CD4-positive, alpha-beta T cell (primary cell): ENCODE measurements around the gene CCDC150. TPM values are rescaled to one million over a fixed set of nuclear protein-coding genes. Genes with fewer than 3 reads are reported as not detected.

Experiments used
- ATAC-seq: fragments of 200-7000 bp; cut with Tn5 transposase; one replicate; pipeline ENCODE4 v1.10.0; 2022; ENCODE audit warnings: mild to moderate bottlenecking; ENCODE audit not compliant: poor library complexity
- CTCF ChIA-PET: fragments of 350-600 bp; sonication (Branson Sonifier 250); formaldehyde crosslinking; loops from one replicate; lab custom pipeline; 2021; ENCODE audit warnings: antibody characterized with exemption, inconsistent platforms; lab: Charles Lee
- POLR2A ChIA-PET: fragments of 350-600 bp; sonication (Branson Sonifier 250); formaldehyde crosslinking; loops from one replicate; lab custom pipeline; 2021; ENCODE audit warnings: antibody characterized with exemption, inconsistent platforms; lab: Charles Lee
- DNase-seq, 14 experiments: peaks; one replicate each; pipeline ENCODE4 v3.0.0-alpha.2; 2013 to 2020; ENCODE audit warnings: mixed read lengths in 2 of 14
- H3K27ac ChIP-seq, 2 donors: one replicate each; pipeline versions ENCODE4 v1.5.1 to v1.7.0; 2013; ENCODE audit warnings: low read length in 2 of 2, low read depth in 1 of 2, mild to moderate bottlenecking in 1 of 2
- H3K27me3 ChIP-seq, 2 experiments: 1 replicate in 1 of 2; 2 replicates in 1 of 2; pipeline versions ENCODE4 v1.6.1 to v1.7.0; 2013; ENCODE audit warnings: low read length in 2 of 2, control low read depth in 1 of 2, mild to moderate bottlenecking in 1 of 2, moderate library complexity in 1 of 2; ENCODE audit not compliant: insufficient read depth in 2 of 2, control insufficient read depth in 1 of 2
- H3K36me3 ChIP-seq: one replicate; pipeline ENCODE4 v1.6.1; 2013; ENCODE audit warnings: low read length, control low read depth; ENCODE audit not compliant: insufficient read depth
- H3K4me1 ChIP-seq: one replicate; pipeline ENCODE4 v1.6.1; 2013; ENCODE audit warnings: low read length, control low read depth; ENCODE audit not compliant: insufficient read depth
- H3K4me3 ChIP-seq: one replicate; pipeline ENCODE4 v1.5.1; 2013; ENCODE audit warnings: mild to moderate bottlenecking, low read length, moderate library complexity
- H3K9me3 ChIP-seq, 2 experiments: 1 replicate in 1 of 2; 2 replicates in 1 of 2; pipeline versions ENCODE4 v1.6.1 to v1.7.0; 2013; ENCODE audit warnings: low read length in 2 of 2, mild to moderate bottlenecking in 2 of 2, control low read depth in 1 of 2, moderate library complexity in 1 of 2; ENCODE audit not compliant: control insufficient read depth in 1 of 2, insufficient read depth in 1 of 2
- H3K27ac Mint-ChIP-seq: one replicate; pipeline ENCODE4 v1.8.0; 2020; ENCODE audit warnings: mixed read lengths
- H3K27me3 Mint-ChIP-seq: one replicate; pipeline ENCODE4 v1.8.0; 2021; ENCODE audit warnings: mixed read lengths
- H3K36me3 Mint-ChIP-seq: one replicate; pipeline ENCODE4 v1.8.0; 2021; ENCODE audit warnings: low read depth, mixed read lengths
- H3K4me1 Mint-ChIP-seq: one replicate; pipeline ENCODE4 v1.8.0; 2021; ENCODE audit warnings: low read depth, mixed read lengths
- H3K4me3 Mint-ChIP-seq: one replicate; pipeline ENCODE4 v1.8.0; 2020; ENCODE audit warnings: mild to moderate bottlenecking, mixed read lengths
- H3K9me3 Mint-ChIP-seq: one replicate; pipeline ENCODE4 v1.8.0; 2020; ENCODE audit warnings: mixed read lengths
- intact Hi-C, 2 experiments: fragments of 100-400 bp; cut with DNase I in 1 of 2; cut with micrococcal nuclease in 1 of 2; formaldehyde crosslinking; loops; one replicate each; pipeline versions ENCODE4 v1.15.1 to v1.9.0; 2023 to 2025; cut with DNase I, micrococcal nuclease
- total RNA-seq, 174 experiments: library from RNA in 2 of 174; stranded (reverse) in 2 of 174; gene quantifications; one replicate each; pipeline ENCODE4 v1.2.3 and lab custom pipeline; 2021 to 2026
- TF ChIP-seq, protein P1 (sequence below): fragments of 200-600 bp; IDR thresholded peaks from one replicate; pipeline ENCODE4 v1.8.0; 2022; ENCODE audit warnings: antibody characterized with exemption, mild to moderate bottlenecking

CCDC150 gene
- total RNA-seq, 2 experiments from 2014 or later = 0.22 to 0.75 TPM

DNA sequence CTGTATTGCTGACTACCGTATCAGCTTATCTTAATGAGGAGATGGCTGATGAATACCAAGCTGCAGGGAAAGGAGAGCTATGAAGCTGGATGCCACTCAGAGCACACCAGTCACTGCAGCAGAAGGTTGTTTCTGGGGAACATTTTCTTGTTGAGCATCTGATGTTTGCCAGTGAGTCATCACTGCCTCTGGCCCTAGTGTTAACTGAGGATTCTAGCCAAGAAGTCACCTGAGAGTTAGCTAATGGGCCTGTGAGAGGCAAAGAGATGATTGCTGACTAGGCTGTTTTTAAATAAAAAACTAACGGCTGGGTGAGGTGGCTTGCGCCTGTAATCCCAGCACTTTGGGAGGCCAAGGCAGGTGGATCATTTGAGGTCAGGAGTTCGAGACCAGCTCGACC, 37.9 kb downstream of the CCDC150 start:
- DNase-seq = no peak
- H3K27me3 ChIP-seq = no peaks in the 10 kb centered on the region
- Mint-ChIP-seq H3K27me3 (no peaks in the 10 kb centered on the region), H3K27ac (no peak overlapping the region), H3K36me3 (no peaks in the 10 kb centered on the region), H3K4me1 (no peaks in the 10 kb centered on the region), H3K4me3 (no peak overlapping the region), H3K9me3 (no peaks in the 10 kb centered on the region)
- intact Hi-C loops = no loop called here
- H3K36me3 ChIP-seq = no peaks in the 10 kb centered on the region
- H3K27ac ChIP-seq = no peak overlapping the region
- no peak overlapping the region for H3K4me3 ChIP-seq
- no peak for ATAC-seq
- ChIA-PET CTCF (interaction anchor here (0.6 to 0.7 kb wide), 2 partner anchors 11 to 102 kb away, joined by 3 read pairs; no protein-coding TSS in a partner anchor), POLR2A (no interaction called here)
- no peaks in the 10 kb centered on the region for H3K4me1 ChIP-seq
- TF ChIP-seq, protein P1, sequence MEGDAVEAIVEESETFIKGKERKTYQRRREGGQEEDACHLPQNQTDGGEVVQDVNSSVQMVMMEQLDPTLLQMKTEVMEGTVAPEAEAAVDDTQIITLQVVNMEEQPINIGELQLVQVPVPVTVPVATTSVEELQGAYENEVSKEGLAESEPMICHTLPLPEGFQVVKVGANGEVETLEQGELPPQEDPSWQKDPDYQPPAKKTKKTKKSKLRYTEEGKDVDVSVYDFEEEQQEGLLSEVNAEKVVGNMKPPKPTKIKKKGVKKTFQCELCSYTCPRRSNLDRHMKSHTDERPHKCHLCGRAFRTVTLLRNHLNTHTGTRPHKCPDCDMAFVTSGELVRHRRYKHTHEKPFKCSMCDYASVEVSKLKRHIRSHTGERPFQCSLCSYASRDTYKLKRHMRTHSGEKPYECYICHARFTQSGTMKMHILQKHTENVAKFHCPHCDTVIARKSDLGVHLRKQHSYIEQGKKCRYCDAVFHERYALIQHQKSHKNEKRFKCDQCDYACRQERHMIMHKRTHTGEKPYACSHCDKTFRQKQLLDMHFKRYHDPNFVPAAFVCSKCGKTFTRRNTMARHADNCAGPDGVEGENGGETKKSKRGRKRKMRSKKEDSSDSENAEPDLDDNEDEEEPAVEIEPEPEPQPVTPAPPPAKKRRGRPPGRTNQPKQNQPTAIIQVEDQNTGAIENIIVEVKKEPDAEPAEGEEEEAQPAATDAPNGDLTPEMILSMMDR = no peak
- H3K9me3 ChIP-seq = no peaks in the 10 kb centered on the region

DNA sequence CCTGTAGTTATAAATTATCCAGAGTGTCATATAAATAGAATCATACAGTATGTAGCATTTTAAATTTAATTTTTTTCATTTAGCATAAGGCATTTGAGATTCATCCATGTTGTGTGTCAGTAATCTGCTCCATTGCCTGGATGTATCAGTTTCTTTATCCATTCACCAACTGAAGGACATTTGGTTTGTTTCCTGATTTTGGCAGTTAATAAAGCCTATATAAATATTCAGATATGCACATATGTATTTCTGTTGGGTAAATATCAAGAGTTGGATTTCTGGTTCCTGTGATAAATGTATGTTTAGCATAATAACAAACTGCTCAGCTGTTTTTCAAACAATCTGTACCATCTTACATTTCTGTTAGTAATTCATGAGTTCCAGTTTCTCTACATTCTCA, 39.9 kb downstream of the CCDC150 start:
- no peak overlapping the region for H3K4me3 ChIP-seq
- no peaks in the 10 kb centered on the region for H3K27me3 ChIP-seq
- DNase-seq (no peak), ATAC-seq (no peak)
- intact Hi-C loops = no loop called here
- no peak overlapping the region for H3K27ac ChIP-seq
- no peak overlapping the region for H3K4me3 Mint-ChIP-seq
- H3K27me3 Mint-ChIP-seq = no peaks in the 10 kb centered on the region
- CTCF ChIA-PET = no interaction called here
- peaks cover 0 to 5% of the 10 kb centered on the region in 2 experiments for H3K9me3 ChIP-seq
- POLR2A ChIA-PET = no interaction called here
- no peaks in the 10 kb centered on the region for H3K36me3 ChIP-seq
- no peaks in the 10 kb centered on the region for H3K4me1 Mint-ChIP-seq
- H3K36me3 Mint-ChIP-seq = no peaks in the 10 kb centered on the region
- no peaks in the 10 kb centered on the region for H3K9me3 Mint-ChIP-seq
- no peak overlapping the region for H3K27ac Mint-ChIP-seq
- TF ChIP-seq, protein P1 = no peak
- H3K4me1 ChIP-seq = no peaks in the 10 kb centered on the region

DNA sequence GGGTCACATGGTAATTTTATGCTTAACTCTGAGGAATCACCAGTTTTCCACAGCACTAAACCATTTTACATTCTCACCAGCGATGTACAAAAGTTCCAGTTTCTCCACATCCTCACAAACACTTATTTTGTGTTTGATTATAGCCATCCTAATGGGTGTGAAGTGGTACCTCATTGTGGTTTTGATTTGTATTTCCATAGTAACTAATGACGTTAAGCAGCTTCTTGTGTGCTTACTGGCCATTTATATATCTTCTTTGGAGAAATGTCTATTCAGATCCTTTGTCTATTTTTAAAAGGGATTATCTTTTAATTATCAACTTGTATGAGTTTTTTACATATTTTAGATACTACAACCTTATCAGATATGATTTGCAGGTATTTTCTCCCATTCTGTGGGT, 42.0 kb downstream of the CCDC150 start:
- Mint-ChIP-seq H3K27me3 (no peaks in the 10 kb centered on the region), H3K27ac (no peak overlapping the region), H3K4me3 (no peak overlapping the region), H3K9me3 (peaks cover 3% of the 10 kb centered on the region), H3K36me3 (no peaks in the 10 kb centered on the region), H3K4me1 (no peaks in the 10 kb centered on the region)
- no peak for DNase-seq
- H3K27ac ChIP-seq = no peak overlapping the region
- ATAC-seq = no peak
- CTCF ChIA-PET = no interaction called here
- no peaks in the 10 kb centered on the region for H3K27me3 ChIP-seq
- POLR2A ChIA-PET = no interaction called here
- H3K36me3 ChIP-seq = no peaks in the 10 kb centered on the region
- TF ChIP-seq, protein P1 = no peak
- intact Hi-C loops = no loop called here
- H3K9me3 ChIP-seq = peaks cover 5 to 15% of the 10 kb centered on the region in 2 experiments
- H3K4me3 ChIP-seq = no peak overlapping the region
- no peaks in the 10 kb centered on the region for H3K4me1 ChIP-seq
